Brain microvascular endothelial cell (primary cell): ENCODE measurements around the gene GPAM.

ENCODE experiments used
- DNase-seq: peaks from one replicate; pipeline ENCODE4 v3.0.0-alpha.2; 2020
- H3K27ac ChIP-seq: fragments of 250-450 bp; sonication (Bioruptor Pico); 2 replicates; pipeline ENCODE4 v1.5.1; 2020; ENCODE audit warnings: mild to moderate bottlenecking, moderate library complexity
- H3K27me3 ChIP-seq: fragments of 250-450 bp; sonication (Bioruptor Pico); replicated peaks from 2 replicates; pipeline ENCODE4 v1.5.1; 2020; ENCODE audit warnings: mild to moderate bottlenecking
- H3K36me3 ChIP-seq: fragments of 250-450 bp; sonication (Bioruptor Pico); replicated peaks from 2 replicates; pipeline ENCODE4 v1.5.1; 2020; ENCODE audit warnings: mild to moderate bottlenecking
- H3K4me3 ChIP-seq: 2 replicates; pipeline ENCODE4 v1.5.1; 2011; ENCODE audit warnings: low read depth, mild to moderate bottlenecking, control low read depth, low read length, moderate library complexity
- CTCF ChIP-seq: IDR thresholded peaks from 2 replicates; pipeline ENCODE4 v1.5.1; 2011; ENCODE audit warnings: low read depth, mild to moderate bottlenecking, moderate library complexity, low read length, control low read depth, inconsistent platforms; ENCODE audit errors: missing control alignments
- in situ Hi-C: cut with HindIII; loops from 2 replicates; pipeline ENCODE4 v1.10.0; 2017; ENCODE audit warnings: low sequenced_read_pairs, low pct_ligation_motif_present

Gene GPAM

GRCh38 chr10:112173206-112173605 is 10.4 kb downstream of the GPAM start:
- peaks cover 6% of the 10 kb centered on the region for H3K36me3 ChIP-seq
- H3K4me3 ChIP-seq = no peak overlapping the region
- no peaks in the 10 kb centered on the region for H3K27me3 ChIP-seq
- H3K27ac ChIP-seq = no peak overlapping the region
- no peak for TF ChIP-seq CTCF
- no peak for DNase-seq
- in situ Hi-C loops = no loop called here

GRCh38 chr10:112168733-112169132 is 14.8 kb downstream of the GPAM start:
- Histone ChIP-seq H3K27ac (no peak overlapping the region), H3K36me3 (peaks cover 10% of the 10 kb centered on the region), H3K4me3 (no peak overlapping the region), H3K27me3 (no peaks in the 10 kb centered on the region)
- TF ChIP-seq CTCF = no peak
- in situ Hi-C loops = no loop called here
- DNase-seq = no peak

- in situ Hi-C loops = no loop called here
- no peak for DNase-seq
- no peak for TF ChIP-seq CTCF
- H3K36me3 ChIP-seq = peaks cover 8% of the 10 kb centered on the region
- no peak overlapping the region for H3K4me3 ChIP-seq
- H3K27me3 ChIP-seq = no peaks in the 10 kb centered on the region
- H3K27ac ChIP-seq = no peak overlapping the region
Observed at GRCh38 chr10:112166800-112167199, 16.8 kb downstream of the GPAM start.

- no peaks in the 10 kb centered on the region for H3K27me3 ChIP-seq
- peaks cover 20% of the 10 kb centered on the region for H3K36me3 ChIP-seq
- TF ChIP-seq CTCF = no peak
- no peak overlapping the region for H3K27ac ChIP-seq
- DNase-seq = no peak
- in situ Hi-C loops = no loop called here
- no peak overlapping the region for H3K4me3 ChIP-seq
Observed at GRCh38 chr10:112161757-112162518, 21.6 kb downstream of the GPAM start.

- no peaks in the 10 kb centered on the region for H3K27me3 ChIP-seq
- no peak overlapping the region for H3K4me3 ChIP-seq
- H3K36me3 ChIP-seq = peaks cover 18% of the 10 kb centered on the region
- TF ChIP-seq CTCF = no peak
- no peak overlapping the region for H3K27ac ChIP-seq
- in situ Hi-C loops = no loop called here
- no peak for DNase-seq
Observed at GRCh38 chr10:112160834-112161233, 22.7 kb downstream of the GPAM start.

- H3K27me3 ChIP-seq = no peaks in the 10 kb centered on the region
- H3K27ac ChIP-seq = no peak overlapping the region
- no peak overlapping the region for H3K4me3 ChIP-seq
- no peak for DNase-seq
- in situ Hi-C loops = no loop called here
- peaks cover 18% of the 10 kb centered on the region for H3K36me3 ChIP-seq
- no peak for TF ChIP-seq CTCF
Observed at GRCh38 chr10:112159469-112159868, 24.1 kb downstream of the GPAM start.
